Psoas muscle (tissue), 8 donors: ENCODE data around the gene HS6ST2. TPM values are rescaled to one million over a fixed set of nuclear protein-coding genes. Genes with fewer than 3 reads are reported as not detected.
A peak's percentile ranks its signal among the peaks of the same experiment; 100 is the strongest.

ENCODE experiments used
- ATAC-seq, 4 donors: fragments of 200-7000 bp; cut with Tn5 transposase; one replicate each; pipeline ENCODE4 v1.9.1; 2020; ENCODE audit warnings: moderate library complexity in 3 of 4, mild to moderate bottlenecking in 2 of 4
- DNase-seq, 2 donors: peaks; one replicate each; pipeline ENCODE4 v3.0.0-alpha.2; 2020
- H3K27ac ChIP-seq: fragments of 200-600 bp; one replicate; pipeline ENCODE4 v1.8.0; 2022
- H3K27me3 ChIP-seq, 3 donors: fragments of 200-600 bp in 1 of 3; one replicate each; pipeline versions ENCODE4 v1.6.1 to v1.8.0; 2013 to 2022; ENCODE audit warnings: low read length in 2 of 3, mild to moderate bottlenecking in 2 of 3, moderate library complexity in 1 of 3; ENCODE audit not compliant: insufficient read depth in 3 of 3
- H3K36me3 ChIP-seq, 2 donors: fragments of 200-600 bp in 1 of 2; one replicate each; pipeline versions ENCODE4 v1.6.1 to v1.8.0; 2013 to 2022; ENCODE audit warnings: low read depth in 1 of 2, mild to moderate bottlenecking in 1 of 2, moderate library complexity in 1 of 2; ENCODE audit not compliant: insufficient read depth in 1 of 2
- H3K4me1 ChIP-seq: fragments of 200-600 bp; one replicate; pipeline ENCODE4 v1.8.0; 2022
- H3K4me3 ChIP-seq: fragments of 200-600 bp; one replicate; pipeline ENCODE4 v1.8.0; 2022; ENCODE audit warnings: mild to moderate bottlenecking
- H3K9me3 ChIP-seq: fragments of 200-600 bp; one replicate; pipeline ENCODE4 v1.8.0; 2022
- CTCF ChIP-seq: fragments of 200-600 bp; IDR thresholded peaks from one replicate; pipeline ENCODE4 v1.8.0; 2022; ENCODE audit warnings: antibody characterized with exemption
- WGBS, 3 donors: extraction: QIAGEN DNeasy Blood & Tissue Kit; methylation state at CpG; one replicate each; pipeline versions ENCODE4 v1.1.6 to v1.1.7; 2013; 5-methylcytosine and 5-hydroxymethylcytosine counted together
- intact Hi-C, 2 donors: fragments of 100-400 bp; cut with DNase I; formaldehyde crosslinking; loops; one replicate each; pipeline versions ENCODE4 v1.11.0 to v1.14.2; 2022
- polyA plus RNA-seq, 3 donors: library from polyadenylated mRNA; stranded (reverse); fragments of 200-250 nt; gene quantifications; one replicate each; pipeline ENCODE4 v1.2.3, GENCODE V29; 2013
- total RNA-seq, 4 donors: library from RNA; stranded (reverse); fragmentation: NEBNext Ultra II Directional in 2 of 4; extraction: Animal tissue kit (Norgen Biotek cat#: 25700) in 2 of 4; gene quantifications; one replicate each; pipeline versions ENCODE4 v1.2.1 to v1.2.4, GENCODE V29; 2021 to 2023
- donor health status: healthy with polysubstance abuse.
- donor health status: DM: no; HTN: no; CAD: no; lungs with moderate emphysema.
- donor health status: Bipolar disorder and iron deficiency.
- donor health status: healthy.
- donor health status: DM: yes; HTN: yes; CAD: no.
- donor health status: DM: no; HTN: no; CAD: no.
- donor health status: DM: no; HTN: no; CAD: no.
- donor health status: DM: yes; HTN: yes; CAD: no.

The HS6ST2 gene
- total and polyA plus RNA-seq, 7 donors, result 0.30 to 10.0 (median 1.3) TPM

- Histone ChIP-seq H3K4me1 (no peaks in the 10 kb centered on the region), H3K27ac (peak overlapping the region; percentile 1), H3K4me3 (no peak overlapping the region), H3K27me3 (peaks cover 0 to 4% (median 0%) of the 10 kb centered on the region in 3 donors), H3K9me3 (no peaks in the 10 kb centered on the region), H3K36me3 (no peaks in the 10 kb centered on the region)
- intact Hi-C loops, result no loop called here
- TF ChIP-seq CTCF, result no peak
- DNase-seq (no peak), ATAC-seq (peak in 2 of 4 donors; percentile 49 to 71)
- WGBS, 3 donors, result 33 to 41% (median 34%) methylated on average over 8 of the region's 8 CpGs
Measured at GRCh38 chrX:132831336-132831973, 127.0 kb downstream of the HS6ST2 start.

GRCh38 chrX:132822634-132823012 lies 135.8 kb downstream of the HS6ST2 start:
- intact Hi-C loops, result no loop called here
- Histone ChIP-seq H3K27ac (no peak overlapping the region), H3K4me3 (no peak overlapping the region), H3K9me3 (no peaks in the 10 kb centered on the region), H3K36me3 (no peaks in the 10 kb centered on the region), H3K4me1 (no peaks in the 10 kb centered on the region), H3K27me3 (no peaks in the 10 kb centered on the region)
- DNase-seq (no peak), ATAC-seq (no peak)
- no peak for TF ChIP-seq CTCF
- 54 to 76% (median 59%) methylated on average over 2 of the region's 2 CpGs for WGBS, 3 donors

GRCh38 chrX:132821974-132822633 lies 136.3 kb downstream of the HS6ST2 start:
- Histone ChIP-seq H3K27ac (no peak overlapping the region), H3K4me3 (no peak overlapping the region), H3K4me1 (no peaks in the 10 kb centered on the region), H3K27me3 (no peaks in the 10 kb centered on the region), H3K36me3 (no peaks in the 10 kb centered on the region), H3K9me3 (no peaks in the 10 kb centered on the region)
- intact Hi-C loops, result no loop called here
- TF ChIP-seq CTCF, result no peak
- 77 to 86% (median 79%) methylated on average over 3 of the region's 3 CpGs for WGBS, 3 donors
- no peak for DNase-seq
- no peak for ATAC-seq

- DNase-seq, result no peak
- intact Hi-C loops, result no loop called here
Measured at GRCh38 chrX:132820675-132821074, 137.8 kb downstream of the HS6ST2 start.

More at GRCh38 chrX:132820675-132821074, 137.8 kb downstream of the HS6ST2 start:
- no peak overlapping the region for H3K27ac ChIP-seq
- no peaks in the 10 kb centered on the region for H3K9me3 ChIP-seq
- peaks cover 0 to 4% (median 0%) of the 10 kb centered on the region in 3 donors for H3K27me3 ChIP-seq
- H3K4me3 ChIP-seq, result no peak overlapping the region
- H3K4me1 ChIP-seq, result no peaks in the 10 kb centered on the region
- ATAC-seq, result no peak
- no peak for TF ChIP-seq CTCF
- 72 to 85% (median 74%) methylated on average over 5 of the region's 5 CpGs for WGBS, 3 donors
- H3K36me3 ChIP-seq, result no peaks in the 10 kb centered on the region
